M059J (cell line): ENCODE data around the gene ERBB4. TPM values are rescaled to one million over a fixed set of nuclear protein-coding genes. Genes with fewer than 3 reads are reported as not detected.
"Not testable (repeated sequence)": the region's sequence is repeated elsewhere in the genome, so short reads cannot be mapped to it uniquely, and the experiment has no call there.

Experiments used
- DNase-seq: peaks from one replicate; pipeline ENCODE4 v3.0.0-alpha.2; 2012; ENCODE audit warnings: low read depth
- total RNA-seq: library from RNA; depleted of rRNA; stranded (reverse); fragments of >200 nt; shearing (Covaris generic); gene quantifications from 2 replicates; pipeline ENCODE4 v1.2.3, GENCODE V29; 2014

ERBB4 gene
- total RNA-seq, 1 experiment from 2014 or later = not detected

- no peak for DNase-seq
These were observed 312.5 kb downstream of the ERBB4 start for GRCh38 chr2:212226114-212226513.

- no peak for DNase-seq
These were observed 314.9 kb downstream of the ERBB4 start for GRCh38 chr2:212223696-212224095.

- no peak for DNase-seq
These were observed 325.4 kb downstream of the ERBB4 start for GRCh38 chr2:212213191-212213590.

- no peak for DNase-seq
These were observed 330.1 kb downstream of the ERBB4 start for GRCh38 chr2:212208467-212208866.

- no peak for DNase-seq
These were observed 340.8 kb downstream of the ERBB4 start for GRCh38 chr2:212197776-212198175.

- DNase-seq = no peak
These were observed 343.0 kb downstream of the ERBB4 start for GRCh38 chr2:212195626-212196025.

GRCh38 chr2:212194396-212194795, 344.2 kb downstream of the ERBB4 start:
- DNase-seq = no peak

- no peak for DNase-seq
These were observed 344.8 kb downstream of the ERBB4 start for GRCh38 chr2:212193803-212194202.

GRCh38 chr2:212193056-212193455, 345.5 kb downstream of the ERBB4 start:
- no peak for DNase-seq

GRCh38 chr2:212191438-212191837, 347.2 kb downstream of the ERBB4 start:
- not testable (repeated sequence) for DNase-seq

GRCh38 chr2:212186166-212186565, 352.4 kb downstream of the ERBB4 start:
- DNase-seq = no peak

GRCh38 chr2:212181646-212182045, 357.0 kb downstream of the ERBB4 start:
- no peak for DNase-seq

- no peak for DNase-seq
These were observed 358.1 kb downstream of the ERBB4 start for GRCh38 chr2:212180408-212181083.

- DNase-seq = no peak
These were observed 360.9 kb downstream of the ERBB4 start for GRCh38 chr2:212177724-212178123.

GRCh38 chr2:212176151-212176550, 362.5 kb downstream of the ERBB4 start:
- DNase-seq = no peak

GRCh38 chr2:212173756-212174510, 364.7 kb downstream of the ERBB4 start:
- no peak for DNase-seq

- DNase-seq = no peak
These were observed 365.3 kb downstream of the ERBB4 start for GRCh38 chr2:212173331-212173730.

GRCh38 chr2:212170382-212170781, 368.2 kb downstream of the ERBB4 start:
- DNase-seq = no peak

GRCh38 chr2:212158081-212158480, 380.5 kb downstream of the ERBB4 start:
- no peak for DNase-seq

- DNase-seq = no peak
These were observed 381.6 kb downstream of the ERBB4 start for GRCh38 chr2:212157012-212157411.

- DNase-seq = no peak
These were observed 382.5 kb downstream of the ERBB4 start for GRCh38 chr2:212156088-212156487.

GRCh38 chr2:212154477-212154878, 384.1 kb downstream of the ERBB4 start:
- DNase-seq = no peak

GRCh38 chr2:212153923-212154322, 384.7 kb downstream of the ERBB4 start:
- no peak for DNase-seq
